GM18519 (cell line): Measurements from ENCODE around the gene FBP1.

Experiments used
- ATAC-seq: cut with Tn5 transposase; IDR thresholded peaks from one replicate; pipeline ENCODE4 v1.9.1; 2021; ENCODE audit warnings: mild to moderate bottlenecking, moderate library complexity; ENCODE audit not compliant: unreplicated experiment, low FRiP score

Gene FBP1

GRCh38 chr9:94639061-94639998, at the start of gene FBP1:
Gene FBP1 (minus strand): TSS chr9:94639518. CDS start chr9:94639310, 208 bp downstream.
- no peak for ATAC-seq

- ATAC-seq = no peak
Measured at GRCh38 chr9:94687451-94687850, 48.1 kb upstream of the FBP1 start.

- no peak for ATAC-seq
Measured at GRCh38 chr9:94685359-94685758, 46.0 kb upstream of the FBP1 start.

GRCh38 chr9:94681508-94681907, 42.2 kb upstream of the FBP1 start:
- no peak for ATAC-seq

GRCh38 chr9:94680621-94681020, 41.3 kb upstream of the FBP1 start:
- ATAC-seq = no peak

- no peak for ATAC-seq
Measured at GRCh38 chr9:94680020-94680419, 40.7 kb upstream of the FBP1 start.

- no peak for ATAC-seq
Measured at GRCh38 chr9:94679587-94679986, 40.3 kb upstream of the FBP1 start.

- ATAC-seq = no peak
Measured at GRCh38 chr9:94677929-94678328, 38.6 kb upstream of the FBP1 start.

GRCh38 chr9:94676446-94677131, 37.3 kb upstream of the FBP1 start:
- ATAC-seq = no peak

GRCh38 chr9:94675008-94675881, 35.9 kb upstream of the FBP1 start:
- ATAC-seq = no peak

- no peak for ATAC-seq
Measured at GRCh38 chr9:94672811-94673487, 33.6 kb upstream of the FBP1 start.

GRCh38 chr9:94668928-94669729, 29.8 kb upstream of the FBP1 start:
- ATAC-seq = no peak

- no peak for ATAC-seq
Measured at GRCh38 chr9:94668418-94668927, 29.2 kb upstream of the FBP1 start.

GRCh38 chr9:94666364-94667099, 27.2 kb upstream of the FBP1 start:
- no peak for ATAC-seq

GRCh38 chr9:94665613-94666012, 26.3 kb upstream of the FBP1 start:
- no peak for ATAC-seq

GRCh38 chr9:94664801-94665200, 25.5 kb upstream of the FBP1 start:
- ATAC-seq = no peak

- no peak for ATAC-seq
Measured at GRCh38 chr9:94663640-94664039, 24.3 kb upstream of the FBP1 start.

- ATAC-seq = no peak
Measured at GRCh38 chr9:94663140-94663539, 23.8 kb upstream of the FBP1 start.
